ENCODE measurements around the gene SIGLEC12. TPM values are rescaled to one million over a fixed set of nuclear protein-coding genes. Genes with fewer than 3 reads are reported as not detected.
"Not testable (repeated sequence)": the region's sequence is repeated elsewhere in the genome, so short reads cannot be mapped to it uniquely, and the experiment has no call there.

The SIGLEC12 gene
- total RNA-seq, 1 experiment from 2014 or later = not detected

- H3K4me3 Mint-ChIP-seq (ENCODE audit: unreplicated experiment) = no peak overlapping the region
- Histone ChIP-seq H3K4me1 (peaks cover 8% of the 10 kb centered on the region), H3K27me3 (replicated peaks; ENCODE audit: control insufficient read depth, insufficient read depth, low read length) (no peaks in the 10 kb centered on the region), H3K9me3 (no peaks in the 10 kb centered on the region), H3K36me3 (ENCODE audit: control insufficient read depth, insufficient read depth, low read length) (no peaks in the 10 kb centered on the region), H3K4me3 (ENCODE audit: low read depth, low read length) (no peak overlapping the region)
- BruUV-seq (replicated peaks) = no TSS peak
- intact Hi-C loops (cut with micrococcal nuclease; ENCODE audit: unreplicated experiment) = no loop called here
- DNase-seq = no peak
- POLR2A ChIA-PET = no interaction called here
- no peaks in the 10 kb centered on the region for H3K4me1 Mint-ChIP-seq (ENCODE audit: low read depth, unreplicated experiment)
- no peaks in the 10 kb centered on the region for H3K36me3 Mint-ChIP-seq (ENCODE audit: insufficient read depth, unreplicated experiment)
- TF ChIP-seq CTCF (IDR thresholded peaks at IDR 0.05; ENCODE audit: insufficient read depth in 1 of 2, low read depth in 1 of 2, low read length in 1 of 2, severe bottlenecking in 1 of 2, unreplicated experiment in 1 of 2) = no peak
- no peak overlapping the region for H3K27ac Mint-ChIP-seq (ENCODE audit: unreplicated experiment)
- CTCF ChIA-PET = no interaction called here
- H3K27me3 Mint-ChIP-seq (ENCODE audit: insufficient read depth, unreplicated experiment) = no peaks in the 10 kb centered on the region
- peaks cover 13% of the 10 kb centered on the region for H3K9me3 Mint-ChIP-seq (ENCODE audit: unreplicated experiment)
These were observed 1.8 kb upstream of the SIGLEC12 start for GRCh38 chr19:51503286-51503817.

- H3K9me3 Mint-ChIP-seq (ENCODE audit: unreplicated experiment) = peaks cover 13% of the 10 kb centered on the region
These were observed 669 bp downstream of the SIGLEC12 start for GRCh38 chr19:51500931-51501330.

GRCh38 chr19:51497666-51498065 lies 3.9 kb downstream of the SIGLEC12 start:
- intact Hi-C loops (cut with micrococcal nuclease; ENCODE audit: unreplicated experiment) = no loop called here
- no peak for DNase-seq
- Histone ChIP-seq H3K27me3 (replicated peaks; ENCODE audit: control insufficient read depth, insufficient read depth, low read length) (no peaks in the 10 kb centered on the region), H3K4me1 (no peaks in the 10 kb centered on the region), H3K4me3 (ENCODE audit: low read depth, low read length) (no peak overlapping the region), H3K36me3 (ENCODE audit: control insufficient read depth, insufficient read depth, low read length) (no peaks in the 10 kb centered on the region), H3K9me3 (no peaks in the 10 kb centered on the region)
- CTCF ChIA-PET = no interaction called here
- Mint-ChIP-seq H3K4me3 (ENCODE audit: unreplicated experiment) (no peak overlapping the region), H3K36me3 (ENCODE audit: insufficient read depth, unreplicated experiment) (no peaks in the 10 kb centered on the region), H3K9me3 (ENCODE audit: unreplicated experiment) (no peaks in the 10 kb centered on the region), H3K27ac (ENCODE audit: unreplicated experiment) (no peak overlapping the region), H3K27me3 (ENCODE audit: insufficient read depth, unreplicated experiment) (peaks cover 6% of the 10 kb centered on the region), H3K4me1 (ENCODE audit: low read depth, unreplicated experiment) (no peaks in the 10 kb centered on the region)
- TF ChIP-seq CTCF (IDR thresholded peaks at IDR 0.05; ENCODE audit: insufficient read depth in 1 of 2, low read depth in 1 of 2, low read length in 1 of 2, severe bottlenecking in 1 of 2, unreplicated experiment in 1 of 2) = no peak
- no TSS peak for BruUV-seq (replicated peaks)
- POLR2A ChIA-PET = no interaction called here

More at GRCh38 chr19:51500931-51501330, 669 bp downstream of the SIGLEC12 start:
- POLR2A ChIA-PET; H3K36me3 ChIP-seq (ENCODE audit: control insufficient read depth, insufficient read depth, low read length); DNase-seq; H3K27me3 ChIP-seq (replicated peaks; ENCODE audit: control insufficient read depth, insufficient read depth, low read length); H3K4me1 Mint-ChIP-seq (ENCODE audit: low read depth, unreplicated experiment); H3K4me3 Mint-ChIP-seq (ENCODE audit: unreplicated experiment); BruUV-seq (replicated peaks); H3K36me3 Mint-ChIP-seq (ENCODE audit: insufficient read depth, unreplicated experiment); H3K27ac Mint-ChIP-seq (ENCODE audit: unreplicated experiment); H3K4me3 ChIP-seq (ENCODE audit: low read depth, low read length); H3K27me3 Mint-ChIP-seq (ENCODE audit: insufficient read depth, unreplicated experiment); CTCF ChIA-PET; H3K4me1 ChIP-seq; H3K9me3 ChIP-seq; intact Hi-C loops (cut with micrococcal nuclease; ENCODE audit: unreplicated experiment): not testable (repeated sequence)

- no peak for DNase-seq
- BruUV-seq (replicated peaks) = no TSS peak
- Mint-ChIP-seq H3K9me3 (ENCODE audit: unreplicated experiment) (no peaks in the 10 kb centered on the region), H3K27me3 (ENCODE audit: insufficient read depth, unreplicated experiment) (peaks cover 6% of the 10 kb centered on the region), H3K27ac (ENCODE audit: unreplicated experiment) (no peak overlapping the region), H3K4me3 (ENCODE audit: unreplicated experiment) (no peak overlapping the region), H3K4me1 (ENCODE audit: low read depth, unreplicated experiment) (no peaks in the 10 kb centered on the region), H3K36me3 (ENCODE audit: insufficient read depth, unreplicated experiment) (no peaks in the 10 kb centered on the region)
- ChIA-PET POLR2A (no interaction called here), CTCF (no interaction called here)
- intact Hi-C loops (cut with micrococcal nuclease; ENCODE audit: unreplicated experiment) = no loop called here
- H3K36me3 ChIP-seq (ENCODE audit: control insufficient read depth, insufficient read depth, low read length) = no peaks in the 10 kb centered on the region
- H3K4me1 ChIP-seq = no peaks in the 10 kb centered on the region
- TF ChIP-seq CTCF (IDR thresholded peaks at IDR 0.05; ENCODE audit: insufficient read depth in 1 of 2, low read depth in 1 of 2, low read length in 1 of 2, severe bottlenecking in 1 of 2, unreplicated experiment in 1 of 2) = no peak
- H3K4me3 ChIP-seq (ENCODE audit: low read depth, low read length) = no peak overlapping the region
- H3K27me3 ChIP-seq (replicated peaks; ENCODE audit: control insufficient read depth, insufficient read depth, low read length) = no peaks in the 10 kb centered on the region
- H3K9me3 ChIP-seq = no peaks in the 10 kb centered on the region
These were observed 7.8 kb downstream of the SIGLEC12 start for GRCh38 chr19:51493776-51494175.

All from Caco-2 (cell line).